BLaER1 treated with 17β-estradiol and CSF1 and Interleukin-3, amounts not matched to agents 10 nM and 100 nM (cell line): Measurements from ENCODE around the gene LYPD1.

ENCODE experiments used
- H3K27ac ChIP-seq, 11 experiments: shearing (Covaris generic); formaldehyde crosslinking; 2 replicates each; pipeline ENCODE4 v1.8.1; 2022
- H3K27me3 ChIP-seq, 11 experiments: shearing (Covaris generic); formaldehyde crosslinking; 2 replicates each; pipeline ENCODE4 v1.8.1; 2022
- H3K36me3 ChIP-seq, 11 experiments: shearing (Covaris generic); formaldehyde crosslinking; 2 replicates each; pipeline ENCODE4 v1.8.1; 2022
- H3K4me1 ChIP-seq, 10 experiments: shearing (Covaris generic); formaldehyde crosslinking; 2 replicates each; pipeline ENCODE4 v1.8.1; 2022
- H3K4me2 ChIP-seq, 11 experiments: shearing (Covaris generic); formaldehyde crosslinking; 2 replicates each; pipeline ENCODE4 v1.8.1; 2022
- H3K4me3 ChIP-seq, 10 experiments: shearing (Covaris generic); formaldehyde crosslinking; 2 replicates each; pipeline ENCODE4 v1.8.1; 2022
- H3K9ac ChIP-seq, 11 experiments: shearing (Covaris generic); formaldehyde crosslinking; 2 replicates each; pipeline ENCODE4 v1.8.1; 2022
- H3K9me3 ChIP-seq, 11 experiments: shearing (Covaris generic); formaldehyde crosslinking; replicated peaks in 1 of 11; 2 replicates each; pipeline ENCODE4 v1.8.1; 2022
- H4K20me1 ChIP-seq, 11 experiments: shearing (Covaris generic); formaldehyde crosslinking; 2 replicates each; pipeline ENCODE4 v1.8.1; 2022
- Cebpa-rat ChIP-seq, 11 experiments: shearing (Covaris generic); IDR thresholded peaks; 2 replicates each; pipeline ENCODE4 v1.8.1; 2022

Gene LYPD1

DNA sequence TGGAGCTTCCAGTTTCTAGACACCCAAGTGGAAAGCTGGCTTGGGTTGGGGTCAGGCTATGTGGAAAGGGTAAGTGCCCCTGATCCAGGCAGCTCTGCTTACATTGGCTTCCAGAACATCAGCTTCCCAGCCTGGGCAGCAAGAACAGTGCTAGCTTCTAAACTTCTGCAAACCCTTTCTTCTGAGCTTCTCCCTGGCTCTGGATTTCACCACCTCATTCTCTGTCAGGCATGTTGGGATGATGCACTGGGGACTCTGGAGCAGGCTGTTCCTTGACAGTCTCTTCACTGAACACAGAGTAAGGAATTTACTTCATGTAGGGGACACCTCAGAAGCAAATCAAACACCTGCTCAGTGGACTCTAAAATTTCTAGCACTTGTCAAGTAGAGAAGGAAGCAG, 72.8 kb downstream of the LYPD1 start:
- no peaks in the 10 kb centered on the region for H3K4me1 ChIP-seq
- no peaks in the 10 kb centered on the region for H3K27me3 ChIP-seq
- H3K4me3 ChIP-seq, result no peak overlapping the region
- no peak overlapping the region for H3K9ac ChIP-seq
- H3K9me3 ChIP-seq, result peaks cover 0 to 10% (median 0%) of the 10 kb centered on the region in 11 experiments; a peak in 5 of 22 replicates
- TF ChIP-seq Cebpa-rat (IDR thresholded peaks at IDR 0.05), result no peak
- no peaks in the 10 kb centered on the region for H4K20me1 ChIP-seq
- H3K4me2 ChIP-seq, result no peak overlapping the region
- H3K36me3 ChIP-seq, result no peaks in the 10 kb centered on the region
- H3K27ac ChIP-seq, result no peak overlapping the region

DNA sequence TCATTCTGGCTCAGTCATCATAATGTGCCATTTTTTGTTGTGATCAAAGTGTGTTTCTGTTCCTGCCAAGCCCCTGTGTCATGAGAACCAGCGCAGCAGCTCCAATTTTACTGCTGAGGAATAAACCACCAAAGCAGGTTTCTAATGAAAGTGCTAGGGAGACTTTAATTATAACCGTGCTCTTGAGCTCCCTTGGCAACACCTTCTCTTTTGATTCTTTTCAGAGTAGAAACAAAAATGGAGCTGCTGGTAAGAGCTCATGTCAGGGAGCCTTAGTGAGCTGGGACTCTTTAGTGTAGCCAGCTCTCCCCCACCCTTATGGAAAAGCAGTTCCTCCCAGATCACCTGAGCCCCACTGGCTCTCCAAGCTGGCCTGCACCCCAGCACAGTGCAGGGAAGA, 74.3 kb downstream of the LYPD1 start:
- TF ChIP-seq Cebpa-rat (IDR thresholded peaks at IDR 0.05), result no peak
- H3K4me2 ChIP-seq, result no peak overlapping the region
- H3K27ac ChIP-seq, result no peak overlapping the region
- H3K4me1 ChIP-seq, result no peaks in the 10 kb centered on the region
- H3K9ac ChIP-seq, result no peak overlapping the region
- no peaks in the 10 kb centered on the region for H4K20me1 ChIP-seq
- no peak overlapping the region for H3K4me3 ChIP-seq
- no peaks in the 10 kb centered on the region for H3K27me3 ChIP-seq
- H3K36me3 ChIP-seq, result no peaks in the 10 kb centered on the region
- H3K9me3 ChIP-seq, result peaks cover 0 to 10% (median 0%) of the 10 kb centered on the region in 11 experiments; a peak in 5 of 22 replicates

GRCh38 chr2:132595186-132595585, 74.8 kb downstream of the LYPD1 start:
- no peak overlapping the region for H3K9ac ChIP-seq
- TF ChIP-seq Cebpa-rat (IDR thresholded peaks at IDR 0.05), result no peak
- no peaks in the 10 kb centered on the region for H3K27me3 ChIP-seq
- H3K4me2 ChIP-seq, result no peak overlapping the region
- H3K36me3 ChIP-seq, result no peaks in the 10 kb centered on the region
- H4K20me1 ChIP-seq, result no peaks in the 10 kb centered on the region
- no peak overlapping the region for H3K4me3 ChIP-seq
- peaks cover 0 to 10% (median 0%) of the 10 kb centered on the region in 11 experiments; a peak in 5 of 22 replicates for H3K9me3 ChIP-seq
- no peaks in the 10 kb centered on the region for H3K4me1 ChIP-seq
- H3K27ac ChIP-seq, result no peak overlapping the region
